ENCODE data around the gene ZKSCAN8. TPM values are rescaled to one million over a fixed set of nuclear protein-coding genes. Genes with fewer than 3 reads are reported as not detected.

ZKSCAN8 gene
- total RNA-seq, 1 donor from 2014 or later, result 14.5 TPM

- Histone ChIP-seq H3K4me3 (no peak overlapping the region), H3K36me3 (no peaks in the 10 kb centered on the region), H3K9me3 (no peaks in the 10 kb centered on the region), H3K4me1 (peaks cover 6% of the 10 kb centered on the region), H3K27ac (no peak overlapping the region), H3K27me3 (no peaks in the 10 kb centered on the region)
- DNase-seq (ENCODE audit: extremely low spot score in 2 of 2), result no peak
- intact Hi-C loops (cut with DNase I), result no loop called here
- no peak for TF ChIP-seq CTCF (IDR thresholded peaks at IDR 0.05)
Measured at GRCh38 chr6:28107506-28107905, 34.2 kb upstream of the ZKSCAN8 start.

- intact Hi-C loops (cut with DNase I), result no loop called here
- DNase-seq (ENCODE audit: extremely low spot score in 2 of 2), result no peak
- peaks cover 0 to 5% of the 10 kb centered on the region in 2 donors for H3K36me3 ChIP-seq
- H3K9me3 ChIP-seq, result no peaks in the 10 kb centered on the region
- H3K27ac ChIP-seq, result no peak overlapping the region
- no peaks in the 10 kb centered on the region for H3K4me1 ChIP-seq
- no peaks in the 10 kb centered on the region for H3K27me3 ChIP-seq
- TF ChIP-seq POLR2AphosphoS5 (IDR thresholded peaks at IDR 0.05; ENCODE audit: insufficient read depth in 1 of 2, low read depth in 1 of 2) (no peak), POLR2A (IDR thresholded peaks at IDR 0.05) (no peak), CTCF (IDR thresholded peaks at IDR 0.05) (no peak)
- no peak overlapping the region for H3K4me3 ChIP-seq
Measured at GRCh38 chr6:28111964-28112363, 29.7 kb upstream of the ZKSCAN8 start.

- intact Hi-C loops (cut with DNase I), result no loop called here
Measured at GRCh38 chr6:28115799-28116198, 25.9 kb upstream of the ZKSCAN8 start.

GRCh38 chr6:28117386-28118050 lies 24.2 kb upstream of the ZKSCAN8 start:
- Histone ChIP-seq H3K9me3 (no peaks in the 10 kb centered on the region), H3K27ac (no peak overlapping the region), H3K4me3 (no peak overlapping the region), H3K36me3 (peaks cover 0 to 25% of the 10 kb centered on the region in 2 donors), H3K27me3 (no peaks in the 10 kb centered on the region), H3K4me1 (no peaks in the 10 kb centered on the region)
- no peak for DNase-seq (ENCODE audit: extremely low spot score in 2 of 2)
- TF ChIP-seq CTCF (IDR thresholded peaks at IDR 0.05), result no peak
- no peak for TF ChIP-seq POLR2A (IDR thresholded peaks at IDR 0.05)
- no peak for TF ChIP-seq POLR2AphosphoS5 (IDR thresholded peaks at IDR 0.05; ENCODE audit: insufficient read depth in 1 of 2, low read depth in 1 of 2)
- intact Hi-C loops (cut with DNase I), result no loop called here

More at GRCh38 chr6:28115799-28116198, 25.9 kb upstream of the ZKSCAN8 start:
- Histone ChIP-seq H3K36me3 (peaks cover 0 to 13% of the 10 kb centered on the region in 2 donors), H3K4me3 (no peak overlapping the region), H3K27ac (no peak overlapping the region), H3K27me3 (no peaks in the 10 kb centered on the region), H3K9me3 (no peaks in the 10 kb centered on the region), H3K4me1 (no peaks in the 10 kb centered on the region)
- TF ChIP-seq CTCF (IDR thresholded peaks at IDR 0.05), result no peak
- TF ChIP-seq POLR2A (IDR thresholded peaks at IDR 0.05), result no peak
- no peak for TF ChIP-seq POLR2AphosphoS5 (IDR thresholded peaks at IDR 0.05; ENCODE audit: insufficient read depth in 1 of 2, low read depth in 1 of 2)
- DNase-seq (ENCODE audit: extremely low spot score in 2 of 2), result no peak

- no peak for TF ChIP-seq CTCF (IDR thresholded peaks at IDR 0.05)
- no peak for TF ChIP-seq POLR2AphosphoS5 (IDR thresholded peaks at IDR 0.05; ENCODE audit: insufficient read depth in 1 of 2, low read depth in 1 of 2)
- TF ChIP-seq POLR2A (IDR thresholded peaks at IDR 0.05), result no peak
- Histone ChIP-seq H3K36me3 (peaks cover 0 to 25% of the 10 kb centered on the region in 2 donors), H3K27me3 (no peaks in the 10 kb centered on the region), H3K4me3 (no peak overlapping the region), H3K4me1 (no peaks in the 10 kb centered on the region), H3K9me3 (no peaks in the 10 kb centered on the region), H3K27ac (no peak overlapping the region)
- intact Hi-C loops (cut with DNase I), result no loop called here
- DNase-seq (ENCODE audit: extremely low spot score in 2 of 2), result no peak
Measured at GRCh38 chr6:28118217-28118616, 23.5 kb upstream of the ZKSCAN8 start.
